ENCODE measurements around the gene NRCAM.

GRCh38 chr7:108314551-108314950, 141.7 kb downstream of the NRCAM start:
- no peak for TF ChIP-seq CTCF (IDR thresholded peaks at IDR 0.05)
- no peak for TF ChIP-seq EZH2 (IDR thresholded peaks at IDR 0.05; ENCODE audit: borderline replicate concordance, insufficient read depth, low read depth, low read length, poor library complexity, severe bottlenecking)

Data from B cell (primary cell).